ENCODE results near the gene ZNF335.
"Not testable (repeated sequence)": the region's sequence is repeated elsewhere in the genome, so short reads cannot be mapped to it uniquely, and the experiment has no call there.

ZNF335 gene

GRCh38 chr20:45959126-45959525, 12.9 kb downstream of the ZNF335 start:
- no peak overlapping the region for H3K9ac ChIP-seq (ENCODE audit: low read length)
- H3K36me3 ChIP-seq (ENCODE audit: insufficient read depth, low read length) = peaks cover 57% of the 10 kb centered on the region

GRCh38 chr20:45958593-45958992, 13.4 kb downstream of the ZNF335 start:
- no peaks in the 10 kb centered on the region for H3K9me3 ChIP-seq (ENCODE audit: low read length)
- H3K4me3 ChIP-seq (ENCODE audit: low read depth in 1 of 2, low read length in 2 of 2) = no peak overlapping the region
- peaks cover 57% of the 10 kb centered on the region for H3K36me3 ChIP-seq (ENCODE audit: insufficient read depth, low read length)

More at GRCh38 chr20:45959126-45959525, 12.9 kb downstream of the ZNF335 start:
- H3K9me3 ChIP-seq (ENCODE audit: low read length) = no peaks in the 10 kb centered on the region
- H3K4me3 ChIP-seq (ENCODE audit: low read depth in 1 of 2, low read length in 2 of 2) = no peak overlapping the region
- H3K27ac ChIP-seq (ENCODE audit: low read depth, low read length) = no peak overlapping the region
- no peaks in the 10 kb centered on the region for H3K4me1 ChIP-seq (ENCODE audit: insufficient read depth, low read length)
- H3K27me3 ChIP-seq (ENCODE audit: control insufficient read depth in 1 of 2, insufficient read depth in 2 of 2, low read length in 2 of 2) = no peaks in the 10 kb centered on the region

GRCh38 chr20:45957021-45957941, 14.7 kb downstream of the ZNF335 start:
- Histone ChIP-seq H3K4me3 (ENCODE audit: low read depth in 1 of 2, low read length in 2 of 2) (no peak overlapping the region), H3K27ac (ENCODE audit: low read depth, low read length) (no peak overlapping the region), H3K4me1 (ENCODE audit: insufficient read depth, low read length) (no peaks in the 10 kb centered on the region), H3K9me3 (ENCODE audit: low read length) (no peaks in the 10 kb centered on the region), H3K9ac (ENCODE audit: low read length) (no peak overlapping the region), H3K36me3 (ENCODE audit: insufficient read depth, low read length) (peaks cover 63% of the 10 kb centered on the region), H3K27me3 (ENCODE audit: control insufficient read depth in 1 of 2, insufficient read depth in 2 of 2, low read length in 2 of 2) (no peaks in the 10 kb centered on the region)

More at GRCh38 chr20:45958593-45958992, 13.4 kb downstream of the ZNF335 start:
- Histone ChIP-seq H3K9ac (ENCODE audit: low read length) (no peak overlapping the region), H3K27ac (ENCODE audit: low read depth, low read length) (no peak overlapping the region), H3K4me1 (ENCODE audit: insufficient read depth, low read length) (no peaks in the 10 kb centered on the region), H3K27me3 (ENCODE audit: control insufficient read depth in 1 of 2, insufficient read depth in 2 of 2, low read length in 2 of 2) (no peaks in the 10 kb centered on the region)

- not testable (repeated sequence) for H3K27me3 ChIP-seq (ENCODE audit: control insufficient read depth in 1 of 2, insufficient read depth in 2 of 2, low read length in 2 of 2); H3K4me3 ChIP-seq (ENCODE audit: low read depth in 1 of 2, low read length in 2 of 2); H3K27ac ChIP-seq (ENCODE audit: low read depth, low read length); H3K4me1 ChIP-seq (ENCODE audit: insufficient read depth, low read length); H3K9me3 ChIP-seq (ENCODE audit: low read length); H3K9ac ChIP-seq (ENCODE audit: low read length)
- H3K36me3 ChIP-seq (ENCODE audit: insufficient read depth, low read length) = peaks cover 64% of the 10 kb centered on the region
Measured at GRCh38 chr20:45956326-45956725, 15.7 kb downstream of the ZNF335 start.

GRCh38 chr20:45953672-45954071, 18.3 kb downstream of the ZNF335 start:
- no peaks in the 10 kb centered on the region for H3K4me1 ChIP-seq (ENCODE audit: insufficient read depth, low read length)
- no peaks in the 10 kb centered on the region for H3K27me3 ChIP-seq (ENCODE audit: control insufficient read depth in 1 of 2, insufficient read depth in 2 of 2, low read length in 2 of 2)
- H3K9ac ChIP-seq (ENCODE audit: low read length) = no peak overlapping the region
- H3K4me3 ChIP-seq (ENCODE audit: low read depth in 1 of 2, low read length in 2 of 2) = no peak overlapping the region
- peaks cover 63% of the 10 kb centered on the region for H3K36me3 ChIP-seq (ENCODE audit: insufficient read depth, low read length)
- no peaks in the 10 kb centered on the region for H3K9me3 ChIP-seq (ENCODE audit: low read length)
- no peak overlapping the region for H3K27ac ChIP-seq (ENCODE audit: low read depth, low read length)

GRCh38 chr20:45952861-45953260, 19.1 kb downstream of the ZNF335 start:
- H3K36me3 ChIP-seq (ENCODE audit: insufficient read depth, low read length) = peaks cover 63% of the 10 kb centered on the region
- no peaks in the 10 kb centered on the region for H3K9me3 ChIP-seq (ENCODE audit: low read length)
- H3K4me3 ChIP-seq (ENCODE audit: low read depth in 1 of 2, low read length in 2 of 2) = no peak overlapping the region
- no peak overlapping the region for H3K27ac ChIP-seq (ENCODE audit: low read depth, low read length)
- no peaks in the 10 kb centered on the region for H3K4me1 ChIP-seq (ENCODE audit: insufficient read depth, low read length)
- H3K9ac ChIP-seq (ENCODE audit: low read length) = no peak overlapping the region
- no peaks in the 10 kb centered on the region for H3K27me3 ChIP-seq (ENCODE audit: control insufficient read depth in 1 of 2, insufficient read depth in 2 of 2, low read length in 2 of 2)

- no peaks in the 10 kb centered on the region for H3K9me3 ChIP-seq (ENCODE audit: low read length)
- no peak overlapping the region for H3K4me3 ChIP-seq (ENCODE audit: low read depth in 1 of 2, low read length in 2 of 2)
- peaks cover 68% of the 10 kb centered on the region for H3K36me3 ChIP-seq (ENCODE audit: insufficient read depth, low read length)
- H3K27me3 ChIP-seq (ENCODE audit: control insufficient read depth in 1 of 2, insufficient read depth in 2 of 2, low read length in 2 of 2) = no peaks in the 10 kb centered on the region
- no peaks in the 10 kb centered on the region for H3K4me1 ChIP-seq (ENCODE audit: insufficient read depth, low read length)
- no peak overlapping the region for H3K9ac ChIP-seq (ENCODE audit: low read length)
- no peak overlapping the region for H3K27ac ChIP-seq (ENCODE audit: low read depth, low read length)
Measured at GRCh38 chr20:45951925-45952834, 19.8 kb downstream of the ZNF335 start.

- Histone ChIP-seq H3K27ac (ENCODE audit: low read depth, low read length) (no peak overlapping the region), H3K36me3 (ENCODE audit: insufficient read depth, low read length) (peaks cover 87% of the 10 kb centered on the region), H3K4me1 (ENCODE audit: insufficient read depth, low read length) (no peaks in the 10 kb centered on the region), H3K27me3 (ENCODE audit: control insufficient read depth in 1 of 2, insufficient read depth in 2 of 2, low read length in 2 of 2) (no peaks in the 10 kb centered on the region), H3K9ac (ENCODE audit: low read length) (no peak overlapping the region), H3K9me3 (ENCODE audit: low read length) (no peaks in the 10 kb centered on the region), H3K4me3 (ENCODE audit: low read depth in 1 of 2, low read length in 2 of 2) (no peak overlapping the region)
Measured at GRCh38 chr20:45950330-45950646, 21.7 kb downstream of the ZNF335 start.

- no peak overlapping the region for H3K27ac ChIP-seq (ENCODE audit: low read depth, low read length)
- H3K36me3 ChIP-seq (ENCODE audit: insufficient read depth, low read length) = peaks cover 92% of the 10 kb centered on the region
- H3K4me1 ChIP-seq (ENCODE audit: insufficient read depth, low read length) = no peaks in the 10 kb centered on the region
- H3K4me3 ChIP-seq (ENCODE audit: low read depth in 1 of 2, low read length in 2 of 2) = no peak overlapping the region
- no peaks in the 10 kb centered on the region for H3K9me3 ChIP-seq (ENCODE audit: low read length)
- no peaks in the 10 kb centered on the region for H3K27me3 ChIP-seq (ENCODE audit: control insufficient read depth in 1 of 2, insufficient read depth in 2 of 2, low read length in 2 of 2)
- no peak overlapping the region for H3K9ac ChIP-seq (ENCODE audit: low read length)
Measured at GRCh38 chr20:45949542-45950329, 22.3 kb downstream of the ZNF335 start.

GRCh38 chr20:45948742-45949541, 23.1 kb downstream of the ZNF335 start:
- peaks cover 98% of the 10 kb centered on the region for H3K36me3 ChIP-seq (ENCODE audit: insufficient read depth, low read length)

More at GRCh38 chr20:45948742-45949541, 23.1 kb downstream of the ZNF335 start:
- Histone ChIP-seq H3K9ac (ENCODE audit: low read length) (no peak overlapping the region), H3K4me1 (ENCODE audit: insufficient read depth, low read length) (no peaks in the 10 kb centered on the region), H3K27ac (ENCODE audit: low read depth, low read length) (no peak overlapping the region), H3K4me3 (ENCODE audit: low read depth in 1 of 2, low read length in 2 of 2) (no peak overlapping the region), H3K27me3 (ENCODE audit: control insufficient read depth in 1 of 2, insufficient read depth in 2 of 2, low read length in 2 of 2) (no peaks in the 10 kb centered on the region), H3K9me3 (ENCODE audit: low read length) (no peaks in the 10 kb centered on the region)

All from muscle layer of colon (tissue), 2 donors.